Neural cell (in vitro differentiated cells): Measurements from ENCODE around the gene NECAP2. TPM values are rescaled to one million over a fixed set of nuclear protein-coding genes. Genes with fewer than 3 reads are reported as not detected.

Experiments used
- H2AFZ ChIP-seq: fragments of 200-600, 300-800 bp; sonication (generic), shearing (Covaris generic); 2 replicates; pipeline ENCODE4 v1.6.0; 2014; ENCODE audit warnings: low read depth, mild to moderate bottlenecking, antibody characterized with exemption, low read length, moderate library complexity
- H3F3A ChIP-seq: fragments of 200-600 bp; shearing (Covaris generic); 2 replicates; pipeline ENCODE4 v1.6.1; 2016; ENCODE audit warnings: mild to moderate bottlenecking, moderate library complexity, mixed read lengths, antibody characterized with exemption, low read length; ENCODE audit not compliant: insufficient read depth, poor library complexity, severe bottlenecking
- H3K27ac ChIP-seq: fragments of 200-600, 300-800 bp; sonication (generic), shearing (Covaris generic); 2 replicates; pipeline ENCODE4 v1.5.1; 2014; ENCODE audit warnings: mild to moderate bottlenecking, low read length, moderate library complexity
- H3K27me3 ChIP-seq: fragments of 300-800, 200-600 bp; sonication (generic), shearing (Covaris generic); 2 replicates; pipeline ENCODE4 v1.6.0; 2014; ENCODE audit warnings: mild to moderate bottlenecking, low read depth, low read length, moderate library complexity; ENCODE audit not compliant: insufficient read depth
- H3K36me3 ChIP-seq: fragments of 300-800, 200-600 bp; sonication (generic), shearing (Covaris generic); 2 replicates; pipeline ENCODE4 v1.5.1; 2014; ENCODE audit warnings: mild to moderate bottlenecking, antibody characterized with exemption, low read length, moderate library complexity; ENCODE audit not compliant: insufficient read depth
- H3K4me2 ChIP-seq: fragments of 300-800, 200-600 bp; sonication (generic), shearing (Covaris generic); 2 replicates; pipeline ENCODE4 v1.6.0; 2014; ENCODE audit warnings: mild to moderate bottlenecking, low read length
- H3K4me3 ChIP-seq: fragments of 300-800, 200-600 bp; sonication (generic), shearing (Covaris generic); 2 replicates; pipeline ENCODE4 v1.5.1; 2014; ENCODE audit warnings: mild to moderate bottlenecking, low read length, moderate library complexity
- H3K79me2 ChIP-seq: fragments of 200-600 bp; shearing (Covaris generic); replicated peaks from 2 replicates; pipeline ENCODE4 v1.6.0; 2014; ENCODE audit warnings: mild to moderate bottlenecking, low read length, moderate library complexity; ENCODE audit not compliant: insufficient read depth
- H3K9ac ChIP-seq: fragments of 300-800, 200-600 bp; sonication (generic), shearing (Covaris generic); 2 replicates; pipeline ENCODE4 v1.6.1; 2016; ENCODE audit warnings: mild to moderate bottlenecking, low read length, mixed read lengths
- H3K9me2 ChIP-seq: fragments of 200-600 bp; shearing (Covaris generic); 2 replicates; pipeline ENCODE4 v1.6.1; 2016; ENCODE audit warnings: mild to moderate bottlenecking, low read length, mixed read lengths; ENCODE audit not compliant: insufficient read depth
- H3K9me3 ChIP-seq: fragments of 200-600, 300-800 bp; sonication (generic), shearing (Covaris generic); 2 replicates; pipeline ENCODE4 v1.6.1; 2016; ENCODE audit warnings: mild to moderate bottlenecking, mixed run types, low read length, moderate library complexity, mixed read lengths
- H4K20me1 ChIP-seq: fragments of 200-600 bp; shearing (Covaris generic); 2 replicates; pipeline ENCODE4 v1.6.1; 2016; ENCODE audit warnings: mild to moderate bottlenecking, mixed run types; ENCODE audit not compliant: insufficient read depth
- EP300 ChIP-seq: fragments of 450-650 bp; conservative IDR thresholded peaks from 2 replicates; pipeline ENCODE4 v1.6.1; 2014; ENCODE audit warnings: antibody characterized with exemption, mild to moderate bottlenecking, moderate library complexity; ENCODE audit not compliant: poor library complexity, severe bottlenecking
- EZH2 ChIP-seq: fragments of 200-600, 300-800 bp; shearing (Covaris generic), sonication (generic); IDR thresholded peaks from 2 replicates; pipeline ENCODE4 v1.6.1; 2014; ENCODE audit warnings: antibody characterized with exemption, low read length, borderline replicate concordance, mild to moderate bottlenecking; ENCODE audit not compliant: insufficient read depth, poor library complexity, severe bottlenecking
- MXI1 ChIP-seq: fragments of 450-650 bp; conservative IDR thresholded peaks from 2 replicates; pipeline ENCODE4 v1.6.1; 2014; ENCODE audit warnings: antibody characterized with exemption, mild to moderate bottlenecking; ENCODE audit not compliant: poor library complexity, severe bottlenecking
- RAD21 ChIP-seq: fragments of 450-650 bp; conservative IDR thresholded peaks from 2 replicates; pipeline ENCODE4 v1.6.1; 2014; ENCODE audit warnings: antibody characterized with exemption, mild to moderate bottlenecking, moderate library complexity
- SMC3 ChIP-seq: fragments of 450-650 bp; conservative IDR thresholded peaks from 2 replicates; pipeline ENCODE4 v1.6.1; 2014; ENCODE audit warnings: antibody characterized with exemption, mild to moderate bottlenecking, moderate library complexity; ENCODE audit not compliant: poor library complexity
- TAF1 ChIP-seq: IDR thresholded peaks from 2 replicates; pipeline ENCODE4 v1.6.1; 2012; ENCODE audit warnings: low read depth
- polyA plus RNA-seq: library from polyadenylated mRNA; depleted of rRNA; stranded (reverse); fragments of >200 nt; gene quantifications from 2 replicates; pipeline ENCODE4 v1.2.3, GENCODE V29; 2014
- TF ChIP-seq, protein P1 (sequence below): fragments of 450-650 bp; IDR thresholded peaks from 2 replicates; pipeline ENCODE4 v1.5.1; 2014; ENCODE audit warnings: antibody characterized with exemption, mild to moderate bottlenecking, moderate library complexity; ENCODE audit not compliant: poor library complexity, severe bottlenecking

Gene NECAP2
- polyA plus RNA-seq, 1 donor from 2014 or later, result 80.2 TPM

DNA sequence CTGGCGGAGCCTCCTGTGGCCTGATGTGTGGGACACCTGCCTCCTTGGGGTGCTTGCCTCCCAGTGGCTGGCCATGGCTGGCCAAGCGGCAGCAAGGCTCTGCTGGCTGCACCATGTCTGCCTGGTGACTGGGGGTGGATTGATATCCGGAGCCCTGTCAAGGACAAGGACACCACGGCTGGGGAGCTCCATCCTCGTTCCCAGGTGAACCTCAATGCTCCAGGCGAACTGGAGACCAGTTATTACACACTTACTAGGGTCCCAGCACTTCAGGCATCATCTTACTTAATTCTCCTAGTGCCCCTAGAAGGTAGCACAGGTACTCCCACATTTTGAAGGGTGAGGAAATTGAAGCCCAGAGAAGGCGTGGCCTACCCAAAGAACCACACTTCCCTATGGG lies 18.5 kb upstream of the NECAP2 start:
- Histone ChIP-seq H3K36me3 (no peaks in the 10 kb centered on the region), H3K4me2 (no peak overlapping the region), H3K27me3 (no peaks in the 10 kb centered on the region), H3K79me2 (no peaks in the 10 kb centered on the region), H3K9me2 (no peaks in the 10 kb centered on the region), H3F3A (no peaks in the 10 kb centered on the region), H2AFZ (no peak overlapping the region), H3K9ac (no peak overlapping the region), H3K4me3 (no peak overlapping the region), H3K27ac (no peak overlapping the region), H3K9me3 (no peaks in the 10 kb centered on the region), H4K20me1 (no peaks in the 10 kb centered on the region)
- TF ChIP-seq SMC3 (no peak), EP300 (no peak), EZH2 (no peak)
- TF ChIP-seq, protein P1, sequence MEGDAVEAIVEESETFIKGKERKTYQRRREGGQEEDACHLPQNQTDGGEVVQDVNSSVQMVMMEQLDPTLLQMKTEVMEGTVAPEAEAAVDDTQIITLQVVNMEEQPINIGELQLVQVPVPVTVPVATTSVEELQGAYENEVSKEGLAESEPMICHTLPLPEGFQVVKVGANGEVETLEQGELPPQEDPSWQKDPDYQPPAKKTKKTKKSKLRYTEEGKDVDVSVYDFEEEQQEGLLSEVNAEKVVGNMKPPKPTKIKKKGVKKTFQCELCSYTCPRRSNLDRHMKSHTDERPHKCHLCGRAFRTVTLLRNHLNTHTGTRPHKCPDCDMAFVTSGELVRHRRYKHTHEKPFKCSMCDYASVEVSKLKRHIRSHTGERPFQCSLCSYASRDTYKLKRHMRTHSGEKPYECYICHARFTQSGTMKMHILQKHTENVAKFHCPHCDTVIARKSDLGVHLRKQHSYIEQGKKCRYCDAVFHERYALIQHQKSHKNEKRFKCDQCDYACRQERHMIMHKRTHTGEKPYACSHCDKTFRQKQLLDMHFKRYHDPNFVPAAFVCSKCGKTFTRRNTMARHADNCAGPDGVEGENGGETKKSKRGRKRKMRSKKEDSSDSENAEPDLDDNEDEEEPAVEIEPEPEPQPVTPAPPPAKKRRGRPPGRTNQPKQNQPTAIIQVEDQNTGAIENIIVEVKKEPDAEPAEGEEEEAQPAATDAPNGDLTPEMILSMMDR, result no peak

DNA sequence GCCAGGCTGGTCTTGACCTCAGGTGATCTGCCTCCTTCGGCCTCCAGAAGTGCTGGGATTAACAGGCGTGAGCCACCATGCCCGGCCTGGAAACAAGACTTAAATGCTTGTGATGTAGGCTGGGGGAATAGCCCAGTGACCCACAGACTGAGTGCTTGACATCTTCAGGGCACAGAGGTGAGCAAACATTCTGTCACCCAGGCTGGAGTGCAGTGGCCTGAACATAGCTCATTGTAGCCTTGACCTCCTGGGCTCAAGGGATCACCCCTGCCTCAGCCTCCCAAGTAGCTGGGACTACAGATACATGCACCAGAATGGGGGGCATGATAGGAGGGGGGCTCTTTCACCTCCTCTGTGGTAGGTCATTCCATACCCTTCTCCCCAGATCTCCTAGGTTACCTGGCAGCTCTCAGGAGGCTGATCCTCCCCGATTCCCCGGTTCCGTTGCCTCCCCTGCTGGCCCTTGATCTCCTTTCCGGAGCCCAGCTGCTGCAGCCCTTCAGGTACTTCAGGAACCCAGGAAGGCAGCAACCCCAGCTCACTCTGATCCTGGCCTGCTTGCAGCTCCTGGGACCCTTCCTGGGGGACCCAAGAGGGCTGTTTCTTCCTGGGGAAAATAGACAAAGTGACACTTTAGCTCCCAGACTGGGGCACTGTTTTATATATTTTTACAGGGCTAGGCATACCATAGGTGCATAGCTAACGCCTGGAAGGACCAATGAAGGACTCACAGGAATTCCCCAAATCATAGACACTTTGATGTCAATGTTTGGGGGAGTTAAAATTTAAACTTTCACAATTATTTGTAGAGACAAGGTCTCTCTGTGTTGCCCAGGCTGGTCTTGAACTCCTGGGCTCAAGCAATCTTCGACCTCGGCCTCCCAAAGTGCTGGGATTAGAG lies 15.1 kb upstream of the NECAP2 start:
- H3F3A ChIP-seq, result no peaks in the 10 kb centered on the region
- H3K79me2 ChIP-seq, result no peaks in the 10 kb centered on the region
- no peak overlapping the region for H3K27ac ChIP-seq
- H3K9me3 ChIP-seq, result no peaks in the 10 kb centered on the region
- no peaks in the 10 kb centered on the region for H3K36me3 ChIP-seq
- H3K4me3 ChIP-seq, result no peak overlapping the region
- H3K27me3 ChIP-seq, result no peaks in the 10 kb centered on the region
- H3K4me2 ChIP-seq, result no peak overlapping the region
- H3K9ac ChIP-seq, result no peak overlapping the region
- TF ChIP-seq TAF1 (no peak), RAD21 (no peak), MXI1 (no peak), SMC3 (no peak)
- TF ChIP-seq, protein P1, result no peak
- no peak overlapping the region for H2AFZ ChIP-seq
- H4K20me1 ChIP-seq, result no peaks in the 10 kb centered on the region
- no peaks in the 10 kb centered on the region for H3K9me2 ChIP-seq

DNA sequence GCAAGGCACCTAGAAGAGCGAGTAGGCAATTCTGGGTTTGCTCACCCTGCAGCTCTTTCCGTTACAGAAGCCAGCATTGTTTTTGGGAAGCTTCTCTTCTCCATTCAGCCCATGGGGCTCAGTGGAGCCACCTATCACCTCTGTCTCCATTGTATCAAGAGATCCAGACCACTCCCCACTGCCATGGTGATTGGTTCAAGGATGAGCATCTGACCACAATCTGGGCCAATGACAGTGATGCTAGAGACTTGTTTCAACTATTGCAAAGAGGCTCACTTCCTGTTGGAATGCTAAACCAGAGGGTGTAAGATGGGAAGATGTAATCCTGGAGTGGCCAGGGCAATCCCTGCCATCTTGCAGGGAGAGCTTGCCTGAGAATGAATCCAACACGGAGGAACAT lies 9.9 kb upstream of the NECAP2 start:
- no peak overlapping the region for H2AFZ ChIP-seq
- no peaks in the 10 kb centered on the region for H3F3A ChIP-seq
- no peaks in the 10 kb centered on the region for H3K27me3 ChIP-seq
- H3K9me3 ChIP-seq, result no peaks in the 10 kb centered on the region
- H3K27ac ChIP-seq, result no peak overlapping the region
- no peaks in the 10 kb centered on the region for H3K36me3 ChIP-seq
- no peak for TF ChIP-seq MXI1
- no peaks in the 10 kb centered on the region for H4K20me1 ChIP-seq
- no peak overlapping the region for H3K9ac ChIP-seq
- no peaks in the 10 kb centered on the region for H3K9me2 ChIP-seq
- H3K4me2 ChIP-seq, result no peak overlapping the region
- H3K4me3 ChIP-seq, result no peak overlapping the region
- no peaks in the 10 kb centered on the region for H3K79me2 ChIP-seq
